Frontal cortex (tissue), 4 donors: Measurements from ENCODE around the gene EXOSC2. TPM values are rescaled to one million over a fixed set of nuclear protein-coding genes. Genes with fewer than 3 reads are reported as not detected.

Experiments used
- DNase-seq, 2 donors: peaks; one replicate each; pipeline ENCODE4 v3.0.0; 2012; ENCODE audit warnings: low spot score in 2 of 2
- FAIRE-seq: peaks from 2 replicates; lab custom pipeline; 2012; peaks lifted over from hg19 to GRCh38; lab: Jason Lieb, UNC
- total RNA-seq: library from RNA; depleted of rRNA; stranded (reverse); fragments of >200 nt; gene quantifications from one replicate; pipeline ENCODE4 v1.2.3, GENCODE V29; 2014
- donor health status: control.
- donor health status: control.
- donor health status: control.

EXOSC2 gene
- total RNA-seq, 1 donor from 2014 or later = 48.5 TPM

GRCh38 chr9:130692321-130692720 is 1.3 kb upstream of the EXOSC2 start:
- FAIRE-seq = no peak
- no peak for DNase-seq

- FAIRE-seq = no peak
- DNase-seq = no peak
These were observed 517 bp upstream of the EXOSC2 start for GRCh38 chr9:130693101-130693425.

DNA sequence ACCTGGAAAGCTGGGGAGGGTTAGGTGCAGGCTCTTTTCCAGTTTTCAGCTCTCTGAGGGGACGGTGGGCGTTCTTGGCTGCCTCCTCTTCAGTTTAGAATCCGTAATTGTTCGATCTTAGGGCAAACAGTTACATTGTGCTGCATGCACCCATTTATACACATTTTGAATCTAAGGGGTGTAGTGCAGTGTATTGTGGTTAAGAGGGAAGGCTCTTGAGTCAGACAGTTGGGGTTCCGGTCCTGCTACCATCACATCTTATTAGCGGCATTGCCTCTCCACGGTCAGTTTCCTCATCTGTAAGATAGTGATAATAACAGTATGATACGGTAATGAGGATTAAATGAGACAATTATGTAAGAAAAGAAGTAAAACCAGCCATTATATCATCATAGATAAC is 625 bp downstream of the EXOSC2 start:
- no peak for FAIRE-seq
- no peak for DNase-seq

- no peak for DNase-seq
- FAIRE-seq = no peak
These were observed 2.6 kb downstream of the EXOSC2 start for GRCh38 chr9:130696139-130696650.

- no peak for FAIRE-seq
- no peak for DNase-seq
These were observed 3.4 kb downstream of the EXOSC2 start for GRCh38 chr9:130696996-130697395.

DNA sequence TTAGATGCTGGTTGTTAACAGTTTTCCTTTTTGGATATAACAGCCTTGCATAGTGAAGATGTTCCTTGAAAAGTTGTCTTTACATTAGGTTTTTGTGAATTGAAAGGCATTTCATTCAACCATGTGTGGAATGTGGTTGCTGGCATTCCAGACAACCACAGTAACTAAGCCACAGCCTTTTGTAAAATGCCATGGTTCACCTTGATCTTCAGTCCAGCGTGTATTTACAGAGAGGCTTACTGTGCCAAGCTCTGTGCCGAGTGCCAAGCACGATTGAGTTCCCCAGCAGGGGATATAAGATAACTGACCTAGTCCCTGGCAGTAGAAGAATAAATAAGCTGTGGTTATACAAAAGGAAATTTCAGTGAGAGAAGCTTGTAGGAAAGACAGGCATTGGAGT is 4.9 kb downstream of the EXOSC2 start:
- DNase-seq (no peak), FAIRE-seq (no peak)

- DNase-seq (no peak), FAIRE-seq (no peak)
These were observed 5.5 kb downstream of the EXOSC2 start for GRCh38 chr9:130699047-130699446.

GRCh38 chr9:130701059-130702022 is 7.8 kb downstream of the EXOSC2 start:
- FAIRE-seq (no peak), DNase-seq (peak in 1 of 2 donors; percentile 66)

DNA sequence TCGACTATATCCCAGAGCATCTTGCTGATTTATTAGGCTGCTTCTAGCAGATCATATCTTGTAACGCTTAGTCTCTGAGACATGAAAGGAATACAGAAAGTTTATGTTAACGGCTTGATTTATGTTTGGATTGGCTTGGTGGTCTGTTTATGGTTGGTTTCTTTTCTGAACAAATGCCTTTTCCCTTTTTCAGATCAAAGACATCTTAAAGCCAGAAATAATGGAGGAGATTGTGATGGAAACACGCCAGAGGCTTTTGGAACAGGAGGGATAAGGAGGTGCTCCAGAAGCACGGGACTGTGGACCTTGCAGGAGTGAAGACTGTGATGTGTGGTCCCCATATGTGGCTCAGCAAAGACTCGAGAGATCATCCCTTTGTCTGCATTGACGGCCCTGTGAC is 9.9 kb downstream of the EXOSC2 start:
- DNase-seq = no peak
- no peak for FAIRE-seq

DNA sequence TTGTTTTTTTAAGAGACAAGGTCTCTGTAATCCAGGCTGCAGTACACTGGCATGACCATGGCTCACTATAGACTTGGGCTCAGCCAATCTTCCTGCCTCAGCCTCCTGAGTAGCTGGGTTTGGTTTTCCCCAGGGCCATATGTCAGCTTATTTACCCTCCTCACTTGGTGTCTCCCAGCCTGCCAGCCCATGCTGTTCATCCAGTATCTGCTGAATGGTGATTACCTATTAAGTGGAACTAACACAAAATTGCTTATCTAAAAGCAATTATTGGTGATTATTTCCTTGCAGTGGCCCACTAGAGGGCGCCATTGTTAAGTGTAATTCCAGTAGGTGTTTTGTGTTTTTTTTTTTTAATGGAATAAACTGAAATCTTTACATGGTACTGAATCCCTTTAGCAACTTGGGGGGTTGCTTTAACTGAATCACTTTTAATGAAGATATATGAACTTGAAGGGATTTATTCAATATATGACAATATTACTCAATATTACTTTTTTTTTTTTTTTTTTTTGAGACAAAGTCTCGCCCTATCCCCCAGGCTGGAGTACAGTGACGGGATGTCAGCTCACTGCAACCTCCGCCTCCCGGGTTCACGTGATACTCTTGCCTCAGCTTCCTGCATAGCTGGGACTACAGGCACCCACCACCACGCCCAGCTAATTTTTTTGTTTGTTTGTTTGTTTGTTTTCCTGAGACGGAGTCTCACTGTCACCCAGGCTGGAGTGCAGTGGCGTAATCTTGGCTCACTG is 13.8 kb downstream of the EXOSC2 start:
- DNase-seq (peak in 1 of 2 donors; percentile 33), FAIRE-seq (no peak)

- DNase-seq = no peak
- FAIRE-seq = no peak
These were observed 17.3 kb downstream of the EXOSC2 start for GRCh38 chr9:130710822-130711352.

- DNase-seq (no peak), FAIRE-seq (no peak)
These were observed 17.9 kb downstream of the EXOSC2 start for GRCh38 chr9:130711469-130711868.

DNA sequence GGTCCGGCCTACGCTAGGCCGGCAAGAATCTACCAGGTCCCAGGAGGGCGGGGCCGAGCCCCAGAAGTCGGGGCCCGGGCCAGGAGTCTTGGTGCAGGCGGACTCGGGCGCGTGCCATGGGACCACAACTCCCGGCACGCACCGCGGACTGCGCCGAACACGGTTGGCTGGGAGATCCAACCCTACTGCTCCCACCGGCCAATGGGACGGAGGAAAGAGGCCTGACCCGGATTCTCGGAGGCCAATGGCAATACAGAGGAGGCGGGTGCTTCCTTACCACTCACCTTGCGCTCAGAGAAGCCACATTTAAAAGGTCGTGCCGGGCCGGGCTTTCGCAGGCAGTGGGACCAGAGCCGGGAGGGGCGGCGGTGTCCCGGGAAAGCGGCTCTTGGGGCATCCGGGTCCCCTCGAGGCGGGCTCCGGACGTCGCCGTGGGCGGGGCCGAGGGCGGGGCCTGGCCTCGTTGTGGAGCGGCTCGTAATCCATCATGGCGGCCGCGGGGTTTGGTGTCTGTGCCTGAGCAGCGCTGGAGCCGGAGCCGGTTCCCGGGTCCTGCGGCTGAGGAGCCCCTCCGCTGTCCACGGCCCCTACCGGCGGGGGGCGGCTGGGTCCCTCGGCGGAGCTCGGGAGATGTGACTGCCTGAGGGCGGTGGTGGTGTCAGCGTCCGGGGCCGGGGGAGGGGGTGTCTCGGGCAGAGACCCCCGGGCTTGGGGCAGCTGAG is 19.1 kb downstream of the EXOSC2 start:
- FAIRE-seq = no peak

GRCh38 chr9:130713286-130713960 is 19.8 kb downstream of the EXOSC2 start:
- DNase-seq (no peak), FAIRE-seq (no peak)

More for the DNA sequence above, 19.1 kb downstream of the EXOSC2 start:
- DNase-seq = peak; percentile 94 to 97

GRCh38 chr9:130714586-130715110 is 21.1 kb downstream of the EXOSC2 start:
- DNase-seq (no peak), FAIRE-seq (no peak)

GRCh38 chr9:130715270-130715669 is 21.7 kb downstream of the EXOSC2 start:
- no peak for DNase-seq
- FAIRE-seq = no peak

GRCh38 chr9:130718562-130718961 is 25.0 kb downstream of the EXOSC2 start:
- no peak for FAIRE-seq
- DNase-seq = no peak

DNA sequence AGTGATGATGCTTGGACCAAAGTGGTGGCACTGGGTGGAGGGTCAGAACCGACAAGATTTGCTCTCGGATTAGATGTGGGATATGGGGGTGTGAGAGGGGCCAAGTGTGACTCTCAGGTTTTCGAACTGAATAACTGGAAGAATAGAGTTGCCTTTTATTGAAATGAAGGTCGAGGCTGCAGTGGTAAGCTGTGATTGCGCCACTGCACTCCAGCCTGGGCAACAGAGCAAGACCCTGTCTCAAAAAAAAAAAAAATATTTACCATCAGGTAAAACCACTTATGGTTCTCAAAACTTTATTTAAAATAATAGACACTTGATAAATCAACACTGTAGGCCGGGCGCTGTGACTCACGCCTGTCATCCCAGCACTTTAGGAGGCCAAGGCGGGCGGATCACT is 27.2 kb downstream of the EXOSC2 start:
- FAIRE-seq (no peak), DNase-seq (no peak)

- FAIRE-seq = no peak
- no peak for DNase-seq
These were observed 35.1 kb downstream of the EXOSC2 start for GRCh38 chr9:130728721-130729120.
